Vagina (tissue), 2 donors: ENCODE results near the gene CMTM1.
"Not testable (repeated sequence)": the region's sequence is repeated elsewhere in the genome, so short reads cannot be mapped to it uniquely, and the experiment has no call there.

Source experiments
- POLR2A ChIP-seq, 2 donors: fragments of 450-650 bp; IDR thresholded peaks; one replicate each; pipeline ENCODE4 v1.6.1; 2017; ENCODE audit warnings: antibody characterized with exemption in 2 of 2, mild to moderate bottlenecking in 2 of 2, moderate library complexity in 2 of 2
- TF ChIP-seq, protein P1 (sequence below), 3 experiments: fragments of 450-650 bp in 2 of 3; fragments of 200-600 bp in 1 of 3; sonication (generic) in 1 of 3; IDR thresholded peaks; one replicate each; pipeline ENCODE4 v1.5.1; 2017 to 2019; ENCODE audit warnings: antibody characterized with exemption in 3 of 3, mild to moderate bottlenecking in 2 of 3, moderate library complexity in 2 of 3

DNA sequence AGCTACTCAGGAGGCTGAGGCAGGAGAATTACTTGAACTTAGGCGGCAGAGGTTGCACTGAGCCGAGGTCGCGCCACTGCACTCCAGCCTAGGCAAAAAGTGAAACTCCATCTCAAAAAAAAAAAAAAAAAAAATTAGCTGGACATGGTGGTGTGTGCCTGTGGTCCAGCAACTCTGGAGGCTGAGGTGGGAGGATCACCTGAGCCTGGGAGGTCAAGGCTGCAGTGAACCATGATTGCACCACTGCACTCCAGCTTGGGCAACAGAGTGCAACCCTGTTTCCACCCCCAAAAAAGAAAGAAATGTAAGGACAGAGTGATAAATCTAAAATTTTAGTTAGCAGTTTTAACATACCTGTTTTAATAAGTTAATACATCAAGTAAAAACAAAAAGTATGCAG is 30.3 kb downstream of the CMTM1 start:
- TF ChIP-seq, protein P1, sequence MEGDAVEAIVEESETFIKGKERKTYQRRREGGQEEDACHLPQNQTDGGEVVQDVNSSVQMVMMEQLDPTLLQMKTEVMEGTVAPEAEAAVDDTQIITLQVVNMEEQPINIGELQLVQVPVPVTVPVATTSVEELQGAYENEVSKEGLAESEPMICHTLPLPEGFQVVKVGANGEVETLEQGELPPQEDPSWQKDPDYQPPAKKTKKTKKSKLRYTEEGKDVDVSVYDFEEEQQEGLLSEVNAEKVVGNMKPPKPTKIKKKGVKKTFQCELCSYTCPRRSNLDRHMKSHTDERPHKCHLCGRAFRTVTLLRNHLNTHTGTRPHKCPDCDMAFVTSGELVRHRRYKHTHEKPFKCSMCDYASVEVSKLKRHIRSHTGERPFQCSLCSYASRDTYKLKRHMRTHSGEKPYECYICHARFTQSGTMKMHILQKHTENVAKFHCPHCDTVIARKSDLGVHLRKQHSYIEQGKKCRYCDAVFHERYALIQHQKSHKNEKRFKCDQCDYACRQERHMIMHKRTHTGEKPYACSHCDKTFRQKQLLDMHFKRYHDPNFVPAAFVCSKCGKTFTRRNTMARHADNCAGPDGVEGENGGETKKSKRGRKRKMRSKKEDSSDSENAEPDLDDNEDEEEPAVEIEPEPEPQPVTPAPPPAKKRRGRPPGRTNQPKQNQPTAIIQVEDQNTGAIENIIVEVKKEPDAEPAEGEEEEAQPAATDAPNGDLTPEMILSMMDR (IDR thresholded peaks at IDR 0.05), result not testable (repeated sequence)
- TF ChIP-seq POLR2A (IDR thresholded peaks at IDR 0.05), result not testable (repeated sequence)
